ENCODE results near the gene ANKRD36C. TPM values are rescaled to one million over a fixed set of nuclear protein-coding genes. Genes with fewer than 3 reads are reported as not detected.
"Not testable (repeated sequence)": the region's sequence is repeated elsewhere in the genome, so short reads cannot be mapped to it uniquely, and the experiment has no call there.

ANKRD36C gene
- total RNA-seq, 4 donors from 2014 or later, result 4.1 to 29.4 (median 16.7) TPM

GRCh38 chr2:95939947-95940346 lies 51.7 kb downstream of the ANKRD36C start:
- H3K27ac ChIP-seq; H3K36me3 ChIP-seq; H3K9me3 ChIP-seq; intact Hi-C loops (cut with DNase I); H3K27me3 ChIP-seq; DNase-seq; H3K4me3 ChIP-seq; H3K4me1 ChIP-seq: not testable (repeated sequence)
- 92 to 94% methylated on average over 11 of the region's 11 CpGs for WGBS, 2 donors

- intact Hi-C loops (cut with DNase I); H3K4me1 ChIP-seq; H3K27me3 ChIP-seq; DNase-seq; H3K4me3 ChIP-seq; H3K9me3 ChIP-seq; H3K27ac ChIP-seq: not testable (repeated sequence)
- H3K36me3 ChIP-seq, result peaks cover 0 to 30% (median 0%) of the 10 kb centered on the region in 3 donors
- 86 to 90% methylated on average over 3 of the region's 3 CpGs for WGBS, 2 donors
These were observed 60.9 kb downstream of the ANKRD36C start for GRCh38 chr2:95930740-95931139.

- H3K27me3 ChIP-seq; DNase-seq; intact Hi-C loops (cut with DNase I); H3K36me3 ChIP-seq; H3K27ac ChIP-seq; H3K9me3 ChIP-seq; H3K4me3 ChIP-seq: not testable (repeated sequence)
- 33 to 40% methylated on average over 1 of the region's 1 CpG for WGBS, 2 donors
- H3K4me1 ChIP-seq, result peaks cover 0 to 14% (median 0%) of the 10 kb centered on the region in 3 donors
These were observed 74.6 kb downstream of the ANKRD36C start for GRCh38 chr2:95917007-95917406.

- H3K36me3 ChIP-seq; intact Hi-C loops (cut with DNase I); H3K9me3 ChIP-seq; H3K4me3 ChIP-seq; H3K27me3 ChIP-seq; H3K27ac ChIP-seq; DNase-seq: not testable (repeated sequence)
- H3K4me1 ChIP-seq, result peaks cover 0 to 30% (median 4%) of the 10 kb centered on the region in 3 donors
These were observed 76.5 kb downstream of the ANKRD36C start for GRCh38 chr2:95915131-95915530.

GRCh38 chr2:95911431-95911830 lies 80.2 kb downstream of the ANKRD36C start:
- H3K27ac ChIP-seq; DNase-seq; H3K9me3 ChIP-seq; intact Hi-C loops (cut with DNase I); H3K4me3 ChIP-seq; H3K27me3 ChIP-seq; H3K36me3 ChIP-seq: not testable (repeated sequence)
- 9 to 14% methylated on average over 5 of the region's 5 CpGs for WGBS, 2 donors
- H3K4me1 ChIP-seq, result peaks cover 0 to 30% (median 4%) of the 10 kb centered on the region in 3 donors

GRCh38 chr2:95894443-95894842 lies 97.2 kb downstream of the ANKRD36C start:
- WGBS, 2 donors, result 23 to 36% methylated on average over 2 of the region's 2 CpGs
- H3K9me3 ChIP-seq; intact Hi-C loops (cut with DNase I): not testable (repeated sequence)

GRCh38 chr2:95867929-95868328 lies 123.7 kb downstream of the ANKRD36C start:
- 92 to 100% methylated on average over 1 of the region's 1 CpG for WGBS, 2 donors
- H3K4me1 ChIP-seq; DNase-seq; H3K9me3 ChIP-seq; H3K27ac ChIP-seq; H3K27me3 ChIP-seq; H3K36me3 ChIP-seq; intact Hi-C loops (cut with DNase I); H3K4me3 ChIP-seq: not testable (repeated sequence)

More at GRCh38 chr2:95894443-95894842, 97.2 kb downstream of the ANKRD36C start:
- not testable (repeated sequence) for H3K36me3 ChIP-seq, DNase-seq, H3K27ac ChIP-seq, H3K4me1 ChIP-seq, H3K27me3 ChIP-seq, H3K4me3 ChIP-seq

GRCh38 chr2:95867047-95867677 lies 124.5 kb downstream of the ANKRD36C start:
- H3K9me3 ChIP-seq; DNase-seq; H3K27me3 ChIP-seq; intact Hi-C loops (cut with DNase I); H3K27ac ChIP-seq; H3K36me3 ChIP-seq; H3K4me1 ChIP-seq; H3K4me3 ChIP-seq: not testable (repeated sequence)
- WGBS, 2 donors, result no CpG with 5 or more reads among the region's 2 CpGs

GRCh38 chr2:95862121-95862520 lies 129.5 kb downstream of the ANKRD36C start:
- DNase-seq; H3K4me3 ChIP-seq; H3K9me3 ChIP-seq; intact Hi-C loops (cut with DNase I); H3K36me3 ChIP-seq; H3K27me3 ChIP-seq; H3K27ac ChIP-seq; H3K4me1 ChIP-seq: not testable (repeated sequence)
- 64 to 67% methylated on average over 3 of the region's 3 CpGs for WGBS, 2 donors

- Histone ChIP-seq H3K4me3 (no peak overlapping the region), H3K36me3 (peaks cover 0 to 50% (median 0%) of the 10 kb centered on the region in 3 donors)
- 80 to 100% methylated on average over 2 of the region's 8 CpGs for WGBS, 2 donors
These were observed 155.5 kb downstream of the ANKRD36C start for GRCh38 chr2:95836151-95836550.

GRCh38 chr2:95834077-95835013 lies 157.3 kb downstream of the ANKRD36C start:
- H3K27ac ChIP-seq; H3K27me3 ChIP-seq; intact Hi-C loops (cut with DNase I); H3K4me1 ChIP-seq; DNase-seq; H3K4me3 ChIP-seq: not testable (repeated sequence)
- WGBS, 2 donors, result 87 to 95% methylated on average over 3 to 7 of the region's 12 CpGs
- Histone ChIP-seq H3K9me3 (peaks cover 0 to 11% (median 0%) of the 10 kb centered on the region in 3 donors), H3K36me3 (peaks cover 0 to 64% (median 0%) of the 10 kb centered on the region in 3 donors)

More at GRCh38 chr2:95836151-95836550, 155.5 kb downstream of the ANKRD36C start:
- Histone ChIP-seq H3K27ac (no peak overlapping the region), H3K4me1 (peaks cover 0 to 4% (median 0%) of the 10 kb centered on the region in 3 donors), H3K27me3 (no peaks in the 10 kb centered on the region), H3K9me3 (no peaks in the 10 kb centered on the region)
- TF ChIP-seq POLR2A (IDR thresholded peaks at IDR 0.05), result no peak
- no peak for TF ChIP-seq CTCF (IDR thresholded peaks at IDR 0.05)
- intact Hi-C loops (cut with DNase I), result no loop called here
- no peak for DNase-seq

GRCh38 chr2:95824218-95824617 lies 167.4 kb downstream of the ANKRD36C start:
- Histone ChIP-seq H3K9me3 (peaks cover 0 to 67% (median 36%) of the 10 kb centered on the region in 3 donors), H3K36me3 (peaks cover 0 to 10% (median 0%) of the 10 kb centered on the region in 3 donors)
- H3K4me3 ChIP-seq; H3K4me1 ChIP-seq; H3K27ac ChIP-seq; H3K27me3 ChIP-seq; intact Hi-C loops (cut with DNase I); DNase-seq: not testable (repeated sequence)
- 80 to 82% methylated on average over 2 to 3 of the region's 3 CpGs for WGBS, 2 donors

Measured in esophagus squamous epithelium (tissue), 5 donors.